T-helper 1 cell (primary cell): ENCODE results near the gene YJEFN3.
A peak's percentile ranks its signal among the peaks of the same experiment; 100 is the strongest.

Experiments
- DNase-seq, 5 donors: peaks; one replicate each; pipeline ENCODE4 v3.0.0-alpha.2; 2012 to 2020

The YJEFN3 gene

GRCh38 chr19:19498255-19498991 is 30.3 kb upstream of the YJEFN3 start:
- DNase-seq = no peak

DNA sequence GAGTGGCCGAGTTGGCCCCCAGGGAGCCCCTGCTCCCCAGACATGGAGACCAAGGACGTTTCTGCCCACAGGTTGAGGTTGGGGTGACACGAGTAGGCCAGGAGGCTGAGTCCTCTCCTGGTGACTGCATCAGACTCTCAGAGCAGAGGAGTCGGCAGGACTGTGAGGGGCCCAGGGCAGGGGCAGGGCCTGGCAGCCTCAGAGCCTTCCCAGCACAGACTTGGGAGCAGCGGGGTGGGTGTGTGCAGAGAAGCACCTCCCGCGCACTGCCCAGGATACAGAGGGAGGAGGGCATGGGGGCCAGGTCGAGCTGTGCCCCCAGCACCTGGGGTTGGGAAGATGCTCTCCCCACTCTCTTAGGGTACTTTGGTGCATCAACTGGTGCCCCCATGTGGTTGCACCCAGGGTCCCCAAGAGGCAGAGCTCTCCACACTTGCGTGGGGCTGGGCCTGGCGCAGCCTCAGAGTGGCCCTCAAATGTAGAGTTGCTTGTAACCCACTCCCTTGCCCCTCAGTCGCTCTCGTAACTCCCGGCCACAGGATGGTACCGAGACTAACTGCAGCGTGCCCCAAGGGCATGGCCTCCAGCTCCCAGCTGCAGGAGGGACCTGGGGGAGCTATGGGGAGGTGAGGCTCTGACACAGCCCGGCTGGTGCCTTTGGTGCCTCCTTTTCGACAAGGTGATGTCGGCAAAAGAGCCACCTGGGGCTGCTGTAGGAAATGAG is 29.3 kb upstream of the YJEFN3 start:
- no peak for DNase-seq

GRCh38 chr19:19500975-19501644 is 27.6 kb upstream of the YJEFN3 start:
- no peak for DNase-seq

DNA sequence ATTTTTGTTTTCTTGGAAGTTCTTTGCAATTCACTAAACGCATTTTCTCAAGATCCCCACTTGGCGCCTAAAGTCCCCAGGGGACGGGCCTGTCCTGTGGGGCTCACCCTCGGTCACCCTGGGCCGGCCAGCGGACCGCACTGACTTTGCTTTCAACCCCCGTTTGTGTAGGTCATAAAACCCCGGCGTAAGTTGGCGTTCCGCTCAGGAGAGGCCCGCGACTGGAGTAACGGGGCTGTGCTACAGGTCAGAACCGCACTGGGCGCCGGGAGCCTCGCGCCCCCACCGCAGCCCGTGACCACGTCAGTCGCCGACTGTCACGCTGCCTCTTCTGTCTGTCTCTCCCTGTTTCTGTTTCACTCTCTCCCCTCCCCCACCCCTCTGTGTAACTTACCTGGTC is 26.9 kb upstream of the YJEFN3 start:
- DNase-seq = no peak

DNA sequence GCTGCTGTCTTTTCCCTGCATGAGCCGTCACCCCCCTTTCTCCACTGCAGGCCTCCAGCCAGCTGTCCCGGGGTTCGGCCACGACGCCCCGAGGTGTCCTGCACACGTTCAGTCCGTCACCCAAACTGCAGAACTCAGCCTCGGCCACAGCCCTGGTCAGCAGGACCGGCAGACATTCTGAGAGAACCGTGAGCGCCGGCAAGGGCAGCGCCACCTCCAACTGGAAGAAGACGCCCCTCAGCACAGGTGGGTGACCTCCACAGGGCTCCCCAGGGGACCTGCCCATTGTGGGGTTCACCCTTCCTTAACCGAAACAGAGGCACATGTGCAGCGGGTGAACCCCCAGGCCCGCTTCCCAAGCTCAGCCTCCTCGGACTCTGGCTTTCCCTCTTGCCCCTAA is 26.4 kb upstream of the YJEFN3 start:
- DNase-seq = no peak

- no peak for DNase-seq
These were observed 25.7 kb upstream of the YJEFN3 start for GRCh38 chr19:19502808-19503602.

GRCh38 chr19:19504754-19505668 is 23.7 kb upstream of the YJEFN3 start:
- DNase-seq = no peak

- no peak for DNase-seq
These were observed 22.9 kb upstream of the YJEFN3 start for GRCh38 chr19:19505669-19506326.

GRCh38 chr19:19506592-19506991 is 22.1 kb upstream of the YJEFN3 start:
- no peak for DNase-seq

GRCh38 chr19:19507354-19507753 is 21.4 kb upstream of the YJEFN3 start:
- no peak for DNase-seq

GRCh38 chr19:19508217-19508616 is 20.5 kb upstream of the YJEFN3 start:
- DNase-seq = no peak

DNA sequence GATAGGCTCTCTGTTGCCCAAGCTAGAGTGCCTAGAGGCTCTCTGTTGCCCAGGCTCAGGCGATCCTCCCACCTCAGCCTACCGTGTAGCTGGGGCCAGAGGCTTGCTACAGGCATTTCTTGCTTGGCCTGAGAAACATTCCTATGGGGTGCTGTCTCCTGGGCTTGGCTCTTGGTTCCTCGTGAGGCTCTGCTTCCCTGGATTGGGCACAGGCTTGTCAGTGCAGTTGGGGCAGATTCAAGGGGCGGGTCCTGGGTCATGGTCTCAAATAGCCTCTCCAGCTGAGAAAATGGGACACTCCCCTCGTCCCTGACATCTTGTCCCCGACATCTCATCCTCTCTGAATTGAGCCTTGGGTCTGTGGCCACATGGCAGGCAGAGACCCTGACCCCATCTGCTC is 18.3 kb upstream of the YJEFN3 start:
- no peak for DNase-seq

DNA sequence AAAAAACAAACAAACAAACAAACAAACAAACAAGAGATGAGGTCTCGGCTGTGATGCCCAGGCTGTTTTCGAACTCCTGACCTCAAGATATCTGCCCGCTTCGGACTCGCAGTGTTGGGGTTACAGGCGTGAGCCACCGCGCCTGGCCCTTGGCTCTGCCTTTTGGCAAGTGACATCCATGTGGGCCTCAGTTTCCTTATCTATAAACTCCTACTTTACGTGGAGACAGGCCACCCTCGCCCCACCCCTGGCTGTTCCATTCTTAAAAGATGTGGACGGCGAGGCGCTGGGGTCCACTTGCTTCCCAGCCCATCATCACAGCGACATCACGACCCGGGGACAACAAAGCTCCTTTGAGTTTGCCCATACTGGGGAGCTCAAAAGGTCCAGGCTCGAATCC is 15.0 kb upstream of the YJEFN3 start:
- no peak for DNase-seq

DNA sequence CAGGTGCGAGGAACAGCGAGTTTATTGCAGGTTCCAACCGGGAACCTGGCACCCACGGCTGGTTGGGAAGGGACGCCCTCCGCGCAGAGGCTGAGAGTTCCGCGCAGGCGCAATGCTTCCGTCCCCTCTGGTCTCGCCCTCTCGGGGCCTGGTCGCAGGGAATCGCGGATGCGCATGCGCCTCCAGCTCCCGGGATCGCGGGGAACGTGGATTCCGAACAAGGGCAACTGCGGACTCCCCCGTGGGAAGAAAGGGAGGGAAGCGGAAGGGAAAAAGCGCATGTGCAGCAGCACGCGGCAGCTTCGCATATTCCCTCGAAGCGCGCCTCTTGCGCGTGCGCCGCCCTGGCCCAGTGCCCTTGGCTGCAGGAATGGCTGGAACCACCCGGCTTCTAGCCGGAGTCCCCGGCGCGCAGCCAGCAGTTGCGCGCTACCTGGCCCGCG is 14.5 kb upstream of the YJEFN3 start:
- no peak for DNase-seq

GRCh38 chr19:19514881-19515641 is 13.7 kb upstream of the YJEFN3 start, which contains the start of gene TSSK6:
Gene TSSK6 (minus strand): TSS chr19:19515548. CDS start chr19:19515427, 121 bp downstream.
- no peak for DNase-seq

GRCh38 chr19:19515642-19516519 is 12.8 kb upstream of the YJEFN3 start, which contains the start of gene NDUFA13:
Gene NDUFA13 (plus strand): TSS chr19:19516225. CDS start chr19:19516239, 14 bp downstream.
- peak; percentile 83 to 93 (median 86) for DNase-seq

DNA sequence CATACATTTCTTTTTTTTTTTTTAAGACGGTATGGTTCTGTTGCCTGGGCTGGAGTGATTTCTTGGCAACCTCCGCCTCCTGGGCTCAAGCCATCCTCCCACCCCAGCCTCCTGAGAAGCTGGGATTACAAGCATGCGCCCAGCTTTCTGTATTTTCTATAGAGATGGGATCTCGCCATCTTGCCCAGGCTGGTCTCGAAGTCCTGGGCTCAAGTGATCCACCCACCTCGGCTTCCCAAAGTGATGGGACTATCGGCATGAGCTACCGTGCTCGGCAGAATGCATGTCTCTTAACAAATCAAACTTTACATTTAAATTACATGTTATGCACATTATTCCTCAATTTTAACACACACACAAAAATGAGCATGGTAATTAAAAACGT is 11.5 kb upstream of the YJEFN3 start:
- no peak for DNase-seq

- no peak for DNase-seq
These were observed 7.7 kb upstream of the YJEFN3 start for GRCh38 chr19:19520989-19521388.

GRCh38 chr19:19523177-19523576 is 5.5 kb upstream of the YJEFN3 start:
- DNase-seq = no peak
